ENCODE data around the gene JAZF1.
"Not testable (repeated sequence)": the region's sequence is repeated elsewhere in the genome, so short reads cannot be mapped to it uniquely, and the experiment has no call there.

The JAZF1 gene

GRCh38 chr7:27897001-27897400, 283.6 kb downstream of the JAZF1 start:
- no peak for DNase-seq

- no peak for DNase-seq
Observed at GRCh38 chr7:27895551-27895950, 285.0 kb downstream of the JAZF1 start.

- no peak for DNase-seq
Observed at GRCh38 chr7:27890205-27890849, 290.3 kb downstream of the JAZF1 start.

- no peak for DNase-seq
Observed at GRCh38 chr7:27889800-27890199, 290.8 kb downstream of the JAZF1 start.

GRCh38 chr7:27888736-27889135, 291.9 kb downstream of the JAZF1 start:
- DNase-seq: no peak

- not testable (repeated sequence) for DNase-seq
Observed at GRCh38 chr7:27886710-27887109, 293.9 kb downstream of the JAZF1 start.

- no peak for DNase-seq
Observed at GRCh38 chr7:27885652-27886051, 294.9 kb downstream of the JAZF1 start.

- DNase-seq: no peak
Observed at GRCh38 chr7:27883696-27884095, 296.9 kb downstream of the JAZF1 start.

- no peak for DNase-seq
Observed at GRCh38 chr7:27876756-27877155, 303.8 kb downstream of the JAZF1 start.

- no peak for DNase-seq
Observed at GRCh38 chr7:27875832-27876231, 304.8 kb downstream of the JAZF1 start.

GRCh38 chr7:27875061-27875460, 305.5 kb downstream of the JAZF1 start:
- DNase-seq: no peak

GRCh38 chr7:27873981-27874957, 306.3 kb downstream of the JAZF1 start:
- DNase-seq: no peak

GRCh38 chr7:27872356-27873275, 308.0 kb downstream of the JAZF1 start:
- no peak for DNase-seq

- DNase-seq: no peak
Observed at GRCh38 chr7:27871866-27872265, 308.7 kb downstream of the JAZF1 start.

- DNase-seq: no peak
Observed at GRCh38 chr7:27871086-27871485, 309.5 kb downstream of the JAZF1 start.

- no peak for DNase-seq
Observed at GRCh38 chr7:27870595-27870994, 310.0 kb downstream of the JAZF1 start.

- peak; percentile 29 for DNase-seq
Observed at GRCh38 chr7:27869056-27869455, 311.5 kb downstream of the JAZF1 start.

GRCh38 chr7:27868131-27868550, 312.5 kb downstream of the JAZF1 start:
- no peak for DNase-seq

- DNase-seq: no peak
Observed at GRCh38 chr7:27866828-27867672, 313.5 kb downstream of the JAZF1 start.

GRCh38 chr7:27866256-27866655, 314.3 kb downstream of the JAZF1 start:
- DNase-seq: no peak

- DNase-seq: no peak
Observed at GRCh38 chr7:27863880-27864279, 316.7 kb downstream of the JAZF1 start.

GRCh38 chr7:27861747-27862146, 318.8 kb downstream of the JAZF1 start:
- DNase-seq: no peak

All from NCI-H146 (cell line).